GM23248 (cell line): Measurements from ENCODE around the gene SCN7A. TPM values are rescaled to one million over a fixed set of nuclear protein-coding genes. Genes with fewer than 3 reads are reported as not detected.

Experiments
- DNase-seq: peaks from one replicate; pipeline ENCODE4 v3.0.0-alpha.2; 2015
- H2AFZ ChIP-seq: fragments of 200-600 bp; sonication (generic); 2 replicates; pipeline ENCODE4 v1.6.1; 2016; ENCODE audit warnings: antibody characterized with exemption
- H3F3A ChIP-seq: fragments of 200-600 bp; sonication (generic); 2 replicates; pipeline ENCODE4 v1.6.1; 2016; ENCODE audit warnings: mild to moderate bottlenecking, antibody characterized with exemption, mixed run types; ENCODE audit not compliant: insufficient read depth
- H3K27ac ChIP-seq: fragments of 200-600 bp; sonication (generic); 2 replicates; pipeline ENCODE4 v1.5.1; 2016; ENCODE audit warnings: mild to moderate bottlenecking
- H3K27me3 ChIP-seq: fragments of 200-600 bp; sonication (generic); replicated peaks from 2 replicates; pipeline ENCODE4 v1.6.1; 2016; ENCODE audit warnings: mild to moderate bottlenecking; ENCODE audit not compliant: insufficient read depth
- H3K36me3 ChIP-seq: fragments of 200-600 bp; sonication (generic); 2 replicates; pipeline ENCODE4 v1.6.1; 2016; ENCODE audit warnings: low read depth, mild to moderate bottlenecking
- H3K4me1 ChIP-seq: fragments of 200-600 bp; sonication (generic); 2 replicates; pipeline ENCODE4 v1.6.1; 2016; ENCODE audit warnings: mild to moderate bottlenecking; ENCODE audit not compliant: insufficient read depth
- H3K4me2 ChIP-seq: fragments of 200-600 bp; sonication (generic); one replicate; pipeline ENCODE4 v1.6.1; 2016; ENCODE audit warnings: mild to moderate bottlenecking; ENCODE audit not compliant: unreplicated experiment
- H3K4me3 ChIP-seq: fragments of 200-600 bp; sonication (generic); 2 replicates; pipeline ENCODE4 v1.5.1; 2016; ENCODE audit warnings: mild to moderate bottlenecking
- H3K79me2 ChIP-seq: fragments of 200-600 bp; sonication (generic); 2 replicates; pipeline ENCODE4 v1.6.1; 2016; ENCODE audit warnings: mild to moderate bottlenecking; ENCODE audit not compliant: insufficient read depth
- H3K9ac ChIP-seq: fragments of 200-600 bp; sonication (generic); 2 replicates; pipeline ENCODE4 v1.6.1; 2016; ENCODE audit warnings: mild to moderate bottlenecking
- H3K9me2 ChIP-seq: fragments of 200-600 bp; sonication (generic); 2 replicates; pipeline ENCODE4 v1.6.1; 2016; ENCODE audit warnings: mixed run types, mild to moderate bottlenecking, moderate library complexity; ENCODE audit not compliant: insufficient read depth
- H3K9me3 ChIP-seq: fragments of 200-600 bp; sonication (generic); one replicate; pipeline ENCODE4 v1.6.1; 2017; ENCODE audit warnings: low read depth
- H4K20me1 ChIP-seq: fragments of 200-600 bp; sonication (generic); 2 replicates; pipeline ENCODE4 v1.6.0; 2016; ENCODE audit not compliant: insufficient read depth
- EZH2 ChIP-seq: fragments of 200-600 bp; sonication (generic); IDR thresholded peaks from 2 replicates; pipeline ENCODE4 v1.6.1; 2018; ENCODE audit warnings: antibody characterized with exemption, mild to moderate bottlenecking; ENCODE audit not compliant: insufficient read depth, poor library complexity, severe bottlenecking
- EZH2phosphoT487 ChIP-seq: fragments of 200-600 bp; sonication (generic); IDR thresholded peaks from 2 replicates; pipeline ENCODE4 v1.6.1; 2018; ENCODE audit warnings: antibody characterized with exemption, moderate library complexity, mild to moderate bottlenecking, low read depth; ENCODE audit not compliant: insufficient read depth
- WGBS, 2 experiments: methylation state at CpG; one replicate each; pipeline ENCODE4 v1.1.6; 2015 to 2017; ENCODE audit warnings: low lambda C conversion rate in 2 of 2, low coverage in 1 of 2; ENCODE audit errors: missing lambda C conversion rate in 2 of 2; 5-methylcytosine and 5-hydroxymethylcytosine counted together
- in situ Hi-C: fragments of 300-500 bp; cut with MboI; formaldehyde crosslinking; loops from 2 replicates; pipeline ENCODE4 v1.15.0; 2020
- polyA plus RNA-seq: library from polyadenylated mRNA; unstranded; fragments of >200 nt; fragmentation: Nextera tagmentation; extraction: Ambion mirVana; gene quantifications from 2 replicates; pipeline ENCODE4 v1.2.1, GENCODE V29; 2016
- total RNA-seq: library from RNA; depleted of rRNA; stranded (reverse); fragments of >200 nt; shearing (Covaris generic); gene quantifications from 2 replicates; pipeline ENCODE4 v1.2.3, GENCODE V29; 2014

SCN7A gene
- total and polyA plus RNA-seq, 2 experiments from 2014 or later, result not detected

DNA sequence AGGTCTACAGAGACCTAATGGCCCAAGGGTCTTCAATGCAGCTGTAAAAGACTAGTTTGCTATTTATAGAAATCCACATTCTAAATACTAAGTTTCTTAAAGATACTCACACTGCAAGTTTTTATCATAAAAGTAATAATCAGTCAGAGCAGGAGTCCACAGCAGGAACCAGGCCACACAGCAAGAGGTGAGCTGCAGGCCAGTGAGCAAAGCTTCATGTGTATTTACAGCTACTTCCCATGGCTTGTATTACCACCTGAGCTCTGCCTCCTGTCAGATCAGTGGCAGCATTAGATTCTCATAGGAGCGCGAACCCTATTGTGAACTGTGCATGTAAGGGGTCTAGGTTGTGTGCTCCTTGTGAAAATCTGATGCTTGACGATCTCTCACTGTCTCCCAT is 111.6 kb downstream of the SCN7A start:
- TF ChIP-seq EZH2phosphoT487 (no peak), EZH2 (no peak)
- in situ Hi-C loops, result no loop called here
- 95 to 99% methylated on average over 3 of the region's 3 CpGs for WGBS, 2 experiments
- Histone ChIP-seq H3K4me1 (no peaks in the 10 kb centered on the region), H3F3A (no peaks in the 10 kb centered on the region), H3K36me3 (no peaks in the 10 kb centered on the region), H3K27me3 (no peaks in the 10 kb centered on the region), H3K4me3 (no peak overlapping the region), H3K9me2 (no peaks in the 10 kb centered on the region), H3K9ac (no peak overlapping the region), H2AFZ (no peak overlapping the region), H4K20me1 (no peaks in the 10 kb centered on the region), H3K4me2 (no peak overlapping the region), H3K27ac (no peak overlapping the region), H3K79me2 (no peaks in the 10 kb centered on the region), H3K9me3 (no peaks in the 10 kb centered on the region)
- DNase-seq, result no peak

DNA sequence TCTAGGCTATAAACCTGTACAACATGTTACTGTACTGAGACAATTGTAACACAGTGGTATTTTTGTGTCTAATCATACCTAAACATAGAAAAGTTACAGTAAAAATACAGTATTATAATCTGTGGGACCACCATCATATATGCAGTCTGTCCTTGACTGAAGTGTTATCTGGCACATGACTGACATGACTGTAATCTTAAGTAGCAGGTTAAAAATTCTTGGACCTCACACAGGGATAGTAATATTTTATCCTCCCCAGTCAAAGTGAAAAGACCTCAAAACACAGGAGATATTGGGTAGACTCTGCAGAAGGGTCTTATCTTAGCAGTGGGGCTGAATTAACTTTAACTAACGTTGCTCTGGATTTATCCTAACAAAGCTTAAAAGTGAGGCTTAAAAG is 113.4 kb downstream of the SCN7A start:
- no peak overlapping the region for H3K27ac ChIP-seq
- no peak overlapping the region for H3K4me3 ChIP-seq
- no peaks in the 10 kb centered on the region for H3K36me3 ChIP-seq
- H3K9me2 ChIP-seq, result no peaks in the 10 kb centered on the region
- no peak overlapping the region for H3K9ac ChIP-seq
- no peaks in the 10 kb centered on the region for H3F3A ChIP-seq
- in situ Hi-C loops, result no loop called here
- no peaks in the 10 kb centered on the region for H3K4me1 ChIP-seq
- H3K79me2 ChIP-seq, result no peaks in the 10 kb centered on the region
- H4K20me1 ChIP-seq, result no peaks in the 10 kb centered on the region
- 49 to 64% methylated on average over 1 of the region's 1 CpG for WGBS, 2 experiments
- H3K9me3 ChIP-seq, result no peaks in the 10 kb centered on the region
- no peaks in the 10 kb centered on the region for H3K27me3 ChIP-seq
- no peak for TF ChIP-seq EZH2
- TF ChIP-seq EZH2phosphoT487, result no peak
- H3K4me2 ChIP-seq, result no peak overlapping the region
- DNase-seq, result no peak
- H2AFZ ChIP-seq, result peak overlapping the region; percentile 6; the same call in 1 of the 2 replicates

GRCh38 chr2:166376873-166377272 is 117.2 kb downstream of the SCN7A start:
- no peak for TF ChIP-seq EZH2
- TF ChIP-seq EZH2phosphoT487, result no peak
- H3F3A ChIP-seq, result no peaks in the 10 kb centered on the region
- no peaks in the 10 kb centered on the region for H3K9me2 ChIP-seq
- in situ Hi-C loops, result no loop called here
- no peaks in the 10 kb centered on the region for H4K20me1 ChIP-seq
- H3K27me3 ChIP-seq, result no peaks in the 10 kb centered on the region
- H3K27ac ChIP-seq, result 0 out of 2 replicates have a peak overlapping the region, but pooled peaks have one; percentile 39
- H2AFZ ChIP-seq, result peak overlapping the region; percentile 96
- H3K9ac ChIP-seq, result peak overlapping the region; percentile 72
- H3K4me1 ChIP-seq, result peaks cover 5% of the 10 kb centered on the region; the same call in 1 of the 2 replicates
- H3K79me2 ChIP-seq, result no peaks in the 10 kb centered on the region
- peak overlapping the region; percentile 90 for H3K4me3 ChIP-seq
- no peak for DNase-seq
- no peaks in the 10 kb centered on the region for H3K9me3 ChIP-seq
- 26 to 33% methylated on average over 2 of the region's 2 CpGs for WGBS, 2 experiments
- no peaks in the 10 kb centered on the region for H3K36me3 ChIP-seq
- peak overlapping the region; percentile 93 for H3K4me2 ChIP-seq

DNA sequence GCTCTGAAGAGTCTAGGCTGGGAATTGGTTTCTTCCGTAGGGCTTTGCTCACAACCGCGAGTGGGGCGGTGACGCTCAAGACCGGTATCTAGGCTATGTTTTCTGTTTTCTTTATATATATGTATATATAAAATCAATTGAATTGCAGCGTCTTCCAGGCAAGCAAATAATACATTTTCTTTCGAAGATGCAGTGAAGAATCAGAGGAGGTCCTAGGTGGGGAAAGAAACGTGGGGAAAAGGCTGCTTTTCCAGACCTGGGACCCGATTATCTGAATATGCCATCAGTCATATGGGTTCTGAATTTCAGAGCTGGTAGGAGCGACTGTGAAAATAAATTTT is 117.6 kb downstream of the SCN7A start:
- Histone ChIP-seq H3K9me2 (no peaks in the 10 kb centered on the region), H3K4me2 (peak overlapping the region; percentile 93), H2AFZ (peak overlapping the region; percentile 96), H4K20me1 (no peaks in the 10 kb centered on the region), H3K4me3 (peak overlapping the region; percentile 90), H3K27me3 (no peaks in the 10 kb centered on the region), H3K36me3 (no peaks in the 10 kb centered on the region), H3K27ac (peak overlapping the region; percentile 39), H3K9me3 (no peaks in the 10 kb centered on the region), H3K4me1 (peaks cover 5% of the 10 kb centered on the region; the same call in 1 of the 2 replicates), H3K79me2 (no peaks in the 10 kb centered on the region), H3F3A (no peaks in the 10 kb centered on the region), H3K9ac (peak overlapping the region; percentile 72)
- DNase-seq, result no peak
- TF ChIP-seq EZH2 (no peak), EZH2phosphoT487 (no peak)
- 6 to 8% methylated on average over 11 of the region's 11 CpGs for WGBS, 2 experiments
- in situ Hi-C loops, result no loop called here
